GM18517 (cell line): ENCODE results near the gene ZMIZ1.

ENCODE experiments used
- ATAC-seq: cut with Tn5 transposase; IDR thresholded peaks from one replicate; pipeline ENCODE4 v1.9.1; 2021; ENCODE audit warnings: mild to moderate bottlenecking, moderate library complexity; ENCODE audit not compliant: unreplicated experiment

ZMIZ1 gene

GRCh38 chr10:79063661-79064492 is 4.9 kb upstream of the ZMIZ1 start:
- no peak for ATAC-seq

DNA sequence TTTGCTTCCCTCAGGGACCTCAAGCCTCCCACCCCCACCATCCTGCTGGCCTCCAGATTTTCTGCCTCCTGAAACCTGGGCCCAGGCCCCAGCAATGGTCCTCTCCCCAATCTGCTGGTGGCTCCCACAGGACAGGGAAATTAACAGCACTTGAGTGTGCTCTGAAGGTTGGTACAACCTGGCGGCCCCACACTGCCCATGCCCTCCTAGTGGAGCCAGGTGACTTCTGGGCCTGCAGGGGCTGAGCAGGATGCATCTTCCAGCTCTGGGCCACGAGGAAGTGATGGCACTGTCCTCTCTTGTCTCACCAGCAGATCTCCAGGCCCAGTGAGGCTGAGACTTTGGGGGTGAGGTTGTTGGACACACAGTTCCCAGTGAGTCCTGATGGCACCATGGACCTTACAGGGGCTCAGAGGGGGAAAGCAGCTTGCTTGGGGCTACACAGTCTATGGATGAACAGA is 3.6 kb upstream of the ZMIZ1 start:
- no peak for ATAC-seq

- no peak for ATAC-seq
These were observed 2.9 kb upstream of the ZMIZ1 start for GRCh38 chr10:79065853-79066252.

DNA sequence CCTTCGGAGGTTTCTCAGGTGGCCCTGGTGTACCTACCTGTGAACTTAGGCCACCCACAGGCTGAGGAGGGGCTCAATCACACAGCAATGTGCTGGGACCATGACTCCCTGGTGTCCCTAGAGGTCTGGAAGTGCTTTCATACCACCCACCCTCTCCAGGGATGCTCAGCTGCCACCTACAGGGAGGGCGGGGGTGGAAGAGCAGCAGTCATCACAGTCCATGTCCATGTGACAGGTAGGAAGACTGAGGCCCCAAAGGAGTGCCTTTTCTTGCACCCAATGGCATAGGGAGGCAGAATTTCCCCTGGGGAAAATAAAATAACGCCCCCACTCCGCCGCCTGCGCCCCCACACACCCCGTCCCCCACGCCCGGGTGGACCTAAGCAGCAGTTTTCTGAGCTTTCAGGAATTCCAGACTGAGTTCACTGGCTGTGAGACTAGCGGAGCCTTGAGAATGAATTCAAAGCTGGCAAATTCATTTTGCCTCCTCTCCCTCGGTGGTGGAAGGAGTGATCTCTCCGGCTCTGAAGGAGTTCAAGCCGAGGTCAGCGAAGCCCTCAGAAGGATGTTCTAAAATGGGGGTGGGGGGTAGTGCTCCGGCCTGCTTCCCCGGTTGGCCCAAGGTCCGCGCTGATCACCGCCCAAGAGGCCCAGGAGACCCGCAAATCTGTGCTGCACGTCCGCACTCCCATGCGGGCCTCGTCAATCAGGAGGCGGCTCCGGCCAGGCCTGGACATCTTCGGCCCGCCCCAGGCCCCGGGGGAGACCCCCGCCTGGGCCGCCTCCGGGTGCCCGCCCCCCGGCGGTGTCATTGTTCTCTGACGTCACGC is 2.1 kb upstream of the ZMIZ1 start:
- no peak for ATAC-seq

GRCh38 chr10:79067241-79068202 is 1.2 kb upstream of the ZMIZ1 start:
- no peak for ATAC-seq

DNA sequence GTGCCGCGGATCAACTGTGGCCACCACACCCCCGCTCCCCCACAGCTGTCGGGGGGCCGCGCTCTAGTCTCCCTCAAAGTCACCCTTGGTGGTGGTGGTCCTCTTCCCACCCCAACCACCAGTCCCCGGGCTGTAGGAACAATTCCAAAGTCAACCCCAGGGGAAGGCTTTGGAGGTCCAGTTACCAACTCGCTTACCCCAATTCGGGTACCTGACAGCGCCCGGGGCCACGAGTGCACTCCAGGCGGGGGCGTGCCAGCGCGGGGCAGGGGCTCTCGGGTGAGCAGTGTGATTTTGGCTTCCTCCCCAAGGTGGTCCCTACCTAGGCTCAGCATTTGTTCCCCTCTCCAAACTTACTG is 584 bp upstream of the ZMIZ1 start:
- ATAC-seq: no peak

GRCh38 chr10:79069325-79070080 is 737 bp downstream of the ZMIZ1 start:
- peak; percentile 29 for ATAC-seq

DNA sequence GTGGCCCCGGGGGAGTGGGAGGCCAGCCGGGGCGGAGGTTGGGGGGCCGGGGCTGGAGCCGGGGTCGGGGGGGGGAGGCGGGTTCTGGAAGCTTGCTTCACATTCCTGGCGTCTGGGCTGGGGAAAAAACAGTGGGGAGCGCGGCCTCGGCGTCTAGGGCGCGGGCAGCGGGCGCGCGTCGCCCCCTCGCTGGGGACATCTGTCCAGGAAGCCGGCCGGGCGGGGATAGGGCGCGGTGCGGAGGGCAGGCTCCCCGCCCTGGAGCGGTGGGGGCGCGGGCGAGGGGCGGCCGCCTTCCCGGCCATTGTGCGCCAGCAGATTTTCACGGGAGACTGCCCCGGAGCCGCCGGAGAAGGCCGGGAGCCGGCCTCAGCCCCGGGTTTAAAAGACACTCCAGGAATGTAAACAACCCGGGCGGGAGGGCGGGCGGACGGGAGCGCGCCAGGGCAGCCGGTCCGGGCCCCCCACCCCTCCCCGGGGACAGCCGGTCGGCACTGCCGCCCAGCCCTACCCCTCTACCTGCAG is 1.4 kb downstream of the ZMIZ1 start:
- no peak for ATAC-seq

- no peak for ATAC-seq
These were observed 2.0 kb downstream of the ZMIZ1 start for GRCh38 chr10:79070606-79071395.

- ATAC-seq: no peak
These were observed 2.7 kb downstream of the ZMIZ1 start for GRCh38 chr10:79071396-79071923.

DNA sequence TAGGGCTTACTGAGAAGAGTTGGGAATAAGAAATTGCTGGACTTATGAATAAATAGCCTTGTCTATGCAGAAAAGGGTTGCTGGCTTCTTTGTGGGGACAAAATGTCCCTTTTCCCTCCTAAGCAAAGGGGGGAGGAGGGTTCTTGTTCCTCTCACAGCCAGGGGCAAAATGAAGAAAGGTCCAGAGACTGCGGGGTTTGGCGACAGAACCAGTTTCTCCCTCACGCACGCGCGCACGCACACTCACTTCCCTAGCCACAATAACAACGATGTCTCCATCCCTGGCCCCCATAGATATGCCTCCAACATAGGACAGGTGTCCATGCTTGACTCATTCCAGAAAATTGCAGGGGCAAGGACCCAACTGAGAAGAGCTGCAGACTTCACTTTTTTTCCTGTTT is 3.3 kb downstream of the ZMIZ1 start:
- ATAC-seq: no peak

GRCh38 chr10:79072994-79073645 is 4.4 kb downstream of the ZMIZ1 start:
- no peak for ATAC-seq

GRCh38 chr10:79073784-79074432 is 5.1 kb downstream of the ZMIZ1 start:
- no peak for ATAC-seq

DNA sequence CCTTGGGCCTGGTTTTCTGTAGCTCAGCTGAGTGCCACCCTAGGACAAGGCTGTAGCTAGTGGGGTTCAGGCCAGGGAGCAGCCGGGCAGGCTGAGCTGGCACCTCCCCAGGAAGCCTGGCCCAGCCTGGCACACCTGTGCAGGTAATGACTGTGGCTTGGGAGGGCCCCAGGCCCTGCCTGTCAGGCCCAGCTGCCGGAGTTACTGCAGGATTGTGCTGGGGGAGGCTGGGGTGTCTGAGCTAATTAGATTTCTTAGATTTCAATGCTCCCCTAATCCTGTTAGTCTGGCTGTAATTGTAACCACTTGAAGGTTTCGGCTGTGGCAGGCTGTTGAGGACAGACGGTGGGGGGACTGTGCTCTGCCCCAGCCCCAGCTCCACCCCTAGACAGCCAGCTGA is 6.0 kb downstream of the ZMIZ1 start:
- ATAC-seq: no peak

DNA sequence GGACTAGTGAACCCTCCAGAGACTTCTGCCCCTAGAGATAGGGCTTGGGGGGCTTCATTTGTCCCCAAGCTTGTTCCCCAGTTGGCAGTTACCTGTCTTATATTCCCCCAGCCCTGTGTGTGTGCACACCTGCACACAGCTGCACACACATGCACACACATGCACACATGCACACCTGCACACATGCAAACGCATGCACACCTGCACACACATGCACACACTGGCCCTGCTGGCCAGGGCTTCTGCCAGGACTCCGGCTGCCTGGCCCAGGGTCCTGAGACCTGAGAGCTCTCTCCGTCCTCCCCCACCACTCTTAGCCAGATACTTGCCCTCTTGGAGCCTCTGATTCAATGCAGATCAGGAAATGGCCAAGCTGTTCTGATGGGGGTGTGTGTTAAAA is 6.7 kb downstream of the ZMIZ1 start:
- no peak for ATAC-seq

GRCh38 chr10:79077488-79078173 is 8.9 kb downstream of the ZMIZ1 start:
- no peak for ATAC-seq

DNA sequence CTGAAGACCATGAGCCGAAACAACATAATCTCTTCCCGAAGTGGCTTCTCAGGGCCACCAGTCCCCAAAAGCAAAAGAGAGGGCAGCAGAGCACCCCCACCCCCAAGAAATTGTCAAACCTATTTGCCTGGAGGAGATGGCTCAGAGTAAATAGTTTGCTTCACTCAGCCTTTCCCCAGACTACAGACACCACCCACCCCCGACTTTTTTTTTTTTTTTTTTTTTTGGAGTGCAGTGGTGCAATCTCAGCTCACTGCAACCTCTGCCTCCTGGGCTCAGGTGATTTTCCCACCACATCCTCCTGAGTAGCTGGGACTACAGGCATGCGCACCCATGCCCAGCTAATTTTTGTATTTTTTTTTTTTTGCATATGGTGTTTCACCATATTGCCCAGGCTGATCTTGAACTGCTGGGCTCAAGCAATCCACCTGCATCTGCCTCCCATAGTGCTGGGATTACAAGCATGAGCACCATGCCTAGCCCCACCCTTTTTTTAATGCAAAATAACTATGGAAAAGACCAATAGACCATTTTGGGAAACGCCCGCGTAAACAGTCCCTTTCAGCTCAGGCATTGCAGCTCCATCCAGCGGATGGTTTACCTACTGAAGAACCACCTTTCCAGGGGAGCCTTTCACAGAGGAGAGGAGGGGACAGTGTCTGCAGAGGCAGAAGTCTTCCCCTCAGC is 9.7 kb downstream of the ZMIZ1 start:
- ATAC-seq: no peak
